Activated CD8-positive, alpha-beta memory T cell treated with anti-CD3 and anti-CD28 coated beads, Interleukin-2, amount 50 U/mL, for 4 hours (primary cell): ENCODE results near the gene CTSA.
"Not testable (repeated sequence)": the region's sequence is repeated elsewhere in the genome, so short reads cannot be mapped to it uniquely, and the experiment has no call there.

ENCODE experiments used
- DNase-seq: peaks from one replicate; pipeline ENCODE4 v3.0.0-alpha.2; 2020

The CTSA gene

GRCh38 chr20:45867136-45867818 is 23.9 kb upstream of the CTSA start:
- DNase-seq = no peak

- no peak for DNase-seq
Observed at GRCh38 chr20:45867819-45868176, 23.3 kb upstream of the CTSA start.

- DNase-seq = no peak
Observed at GRCh38 chr20:45872626-45873025, 18.5 kb upstream of the CTSA start.

- no peak for DNase-seq
Observed at GRCh38 chr20:45873409-45874103, 17.6 kb upstream of the CTSA start.

GRCh38 chr20:45874104-45874481 is 17.0 kb upstream of the CTSA start:
- not testable (repeated sequence) for DNase-seq

- DNase-seq = no peak
Observed at GRCh38 chr20:45874576-45874975, 16.6 kb upstream of the CTSA start.

GRCh38 chr20:45878076-45878761 is 12.9 kb upstream of the CTSA start:
- no peak for DNase-seq

- peak; percentile 99 for DNase-seq
Observed at GRCh38 chr20:45880988-45881788, 9.9 kb upstream of the CTSA start, which contains the start of gene ZSWIM1. ZSWIM1 (plus strand) TSS chr20:45881227; CDS start chr20:45882593, 1,366 bp downstream.

GRCh38 chr20:45882469-45883099 is 8.6 kb upstream of the CTSA start:
- DNase-seq = no peak

GRCh38 chr20:45883100-45883469 is 8.1 kb upstream of the CTSA start:
- DNase-seq = no peak

GRCh38 chr20:45886590-45887345 is 4.4 kb upstream of the CTSA start:
- no peak for DNase-seq

- DNase-seq = no peak
Observed at GRCh38 chr20:45887346-45887715, 3.8 kb upstream of the CTSA start, which contains the start of gene SPATA25. SPATA25 (minus strand) TSS chr20:45887622; CDS start chr20:45887590, 32 bp downstream.

- DNase-seq = no peak
Observed at GRCh38 chr20:45888681-45889080, 2.5 kb upstream of the CTSA start.

GRCh38 chr20:45890077-45890984 is 804 bp upstream of the CTSA start:
- DNase-seq = peak; percentile 54

- DNase-seq = no peak
Observed at GRCh38 chr20:45892049-45892825, 1.1 kb downstream of the CTSA start.

GRCh38 chr20:45892828-45893500 is 1.8 kb downstream of the CTSA start:
- DNase-seq = no peak

- no peak for DNase-seq
Observed at GRCh38 chr20:45893831-45894230, 2.7 kb downstream of the CTSA start.

- DNase-seq = no peak
Observed at GRCh38 chr20:45894797-45895196, 3.7 kb downstream of the CTSA start.

GRCh38 chr20:45896641-45897161 is 5.6 kb downstream of the CTSA start:
- DNase-seq = no peak
